DMS79 treated with DMSO at 0.1 percent for 48 hours (cell line): ENCODE measurements around the gene ELANE.

ENCODE experiments used
- DNase-seq: peaks from one replicate; lab custom pipeline; 2025; lab: John Stamatoyannopoulos, UW

ELANE gene

DNA sequence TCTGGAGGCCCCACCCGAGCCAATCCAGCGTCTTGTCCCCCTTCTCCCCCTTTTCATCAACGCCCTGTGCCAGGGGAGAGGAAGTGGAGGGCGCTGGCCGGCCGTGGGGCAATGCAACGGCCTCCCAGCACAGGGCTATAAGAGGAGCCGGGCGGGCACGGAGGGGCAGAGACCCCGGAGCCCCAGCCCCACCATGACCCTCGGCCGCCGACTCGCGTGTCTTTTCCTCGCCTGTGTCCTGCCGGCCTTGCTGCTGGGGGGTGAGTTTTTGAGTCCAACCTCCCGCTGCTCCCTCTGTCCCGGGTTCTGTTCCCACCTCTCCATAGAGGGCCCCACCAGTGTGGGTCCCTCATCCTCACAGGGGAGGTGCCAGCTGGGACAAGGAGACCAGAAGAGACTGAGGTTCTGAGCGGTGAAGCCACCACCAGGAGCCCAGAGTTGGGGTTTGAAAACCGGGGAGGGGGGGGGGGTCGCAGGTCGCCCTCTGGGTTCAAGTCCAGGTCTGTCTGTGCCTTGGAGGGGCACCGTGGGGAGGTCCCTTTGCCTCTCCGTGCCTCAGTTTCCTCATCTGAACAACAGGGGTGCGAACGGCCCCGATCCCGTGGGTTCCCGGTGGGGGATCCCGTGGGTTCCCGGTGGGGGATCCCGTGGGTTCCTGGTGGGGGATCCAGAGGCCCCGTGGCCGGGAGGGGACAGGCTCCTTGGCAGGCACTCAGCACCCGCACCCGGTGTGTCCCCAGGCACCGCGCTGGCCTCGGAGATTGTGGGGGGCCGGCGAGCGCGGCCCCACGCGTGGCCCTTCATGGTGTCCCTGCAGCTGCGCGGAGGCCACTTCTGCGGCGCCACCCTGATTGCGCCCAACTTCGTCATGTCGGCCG is at the start of gene ELANE:
TSS of gene ELANE (plus strand) at position 168 of the 878 bp plus-strand sequence. CDS start at position 194, 26 bp downstream.
- DNase-seq: no peak

DNA sequence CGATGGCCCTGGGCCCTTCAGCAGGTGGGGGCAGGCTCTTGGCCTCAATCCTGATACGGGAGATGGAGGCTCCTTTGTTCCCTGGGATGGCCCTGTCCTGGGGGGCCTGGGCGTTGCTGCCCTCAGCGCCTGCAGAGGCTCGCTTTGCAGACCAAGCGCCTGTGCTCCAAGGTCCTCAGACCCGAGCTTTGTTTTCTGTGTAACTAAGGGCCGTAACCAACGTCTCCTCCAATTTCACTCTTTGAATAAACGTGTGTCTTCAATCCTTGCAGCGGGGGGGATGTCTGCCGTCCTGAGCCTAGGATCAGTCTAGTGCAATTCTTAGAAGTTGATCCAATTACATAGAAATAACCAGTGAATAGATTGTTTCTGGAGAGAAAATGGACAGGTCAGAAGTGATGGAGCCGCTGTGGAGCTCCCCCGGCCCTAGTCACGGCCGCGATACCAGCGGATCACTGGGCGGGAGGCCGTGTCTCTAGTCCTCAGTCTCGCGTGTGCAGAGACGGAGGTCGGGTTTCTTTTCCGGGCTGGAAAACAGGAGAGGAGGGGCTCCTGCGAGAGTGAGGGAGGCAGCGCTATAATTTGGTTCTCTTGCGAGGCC is 49.5 kb upstream of the ELANE start:
- DNase-seq: no peak

GRCh38 chr19:803099-803561 is 49.0 kb upstream of the ELANE start:
- DNase-seq: no peak

DNA sequence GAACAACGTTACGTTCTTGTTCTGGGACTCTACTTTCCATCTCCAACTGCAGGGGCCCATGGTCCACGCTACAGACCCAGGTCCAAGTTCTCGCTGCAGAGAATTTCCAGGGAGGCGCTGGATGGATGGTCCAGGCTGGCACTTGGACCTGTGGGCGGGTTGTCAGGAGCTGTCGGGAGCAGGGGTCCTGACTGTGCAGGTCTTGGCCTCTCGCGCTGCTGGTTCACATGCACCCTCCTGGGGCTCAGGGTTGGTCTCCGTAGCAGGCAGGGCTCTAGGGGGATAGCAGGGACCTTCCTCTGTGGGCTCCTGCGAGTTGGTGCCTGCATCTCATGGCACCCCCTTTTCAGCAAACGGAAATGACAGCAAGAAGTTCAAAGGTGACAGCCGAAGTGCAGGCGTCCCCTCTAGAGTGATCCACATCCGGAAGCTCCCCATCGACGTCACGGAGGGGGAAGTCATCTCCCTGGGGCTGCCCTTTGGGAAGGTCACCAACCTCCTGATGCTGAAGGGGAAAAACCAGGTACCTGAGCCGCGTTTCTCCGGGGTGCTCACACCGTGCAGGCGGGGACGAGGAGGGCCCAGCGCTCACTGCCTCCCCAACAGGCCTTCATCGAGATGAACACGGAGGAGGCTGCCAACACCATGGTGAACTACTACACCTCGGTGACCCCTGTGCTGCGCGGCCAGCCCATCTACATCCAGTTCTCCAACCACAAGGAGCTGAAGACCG is 48.3 kb upstream of the ELANE start:
- no peak for DNase-seq

DNA sequence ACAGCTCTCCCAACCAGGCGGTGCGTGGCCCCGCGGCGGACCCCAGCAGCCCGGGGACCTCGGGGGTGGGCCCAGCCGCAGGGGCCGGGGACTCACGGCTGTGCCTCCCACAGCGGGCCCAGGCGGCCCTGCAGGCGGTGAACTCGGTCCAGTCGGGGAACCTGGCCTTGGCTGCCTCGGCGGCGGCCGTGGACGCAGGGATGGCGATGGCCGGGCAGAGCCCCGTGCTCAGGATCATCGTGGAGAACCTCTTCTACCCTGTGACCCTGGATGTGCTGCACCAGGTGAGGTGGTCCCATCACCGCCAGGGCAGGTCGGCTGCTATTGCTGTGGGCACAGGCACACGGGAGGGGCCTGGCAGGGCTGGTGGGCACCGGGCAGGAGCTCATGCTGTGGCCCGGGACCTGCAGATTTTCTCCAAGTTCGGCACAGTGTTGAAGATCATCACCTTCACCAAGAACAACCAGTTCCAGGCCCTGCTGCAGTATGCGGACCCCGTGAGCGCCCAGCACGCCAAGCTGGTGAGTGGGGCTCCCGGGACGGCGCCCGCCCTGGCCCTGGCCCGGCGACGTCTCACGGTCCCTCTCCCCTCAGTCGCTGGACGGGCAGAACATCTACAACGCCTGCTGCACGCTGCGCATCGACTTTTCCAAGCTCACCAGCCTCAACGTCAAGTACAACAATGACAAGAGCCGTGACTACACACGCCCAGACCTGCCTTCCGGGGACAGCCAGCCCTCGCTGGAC is 47.5 kb upstream of the ELANE start:
- no peak for DNase-seq

DNA sequence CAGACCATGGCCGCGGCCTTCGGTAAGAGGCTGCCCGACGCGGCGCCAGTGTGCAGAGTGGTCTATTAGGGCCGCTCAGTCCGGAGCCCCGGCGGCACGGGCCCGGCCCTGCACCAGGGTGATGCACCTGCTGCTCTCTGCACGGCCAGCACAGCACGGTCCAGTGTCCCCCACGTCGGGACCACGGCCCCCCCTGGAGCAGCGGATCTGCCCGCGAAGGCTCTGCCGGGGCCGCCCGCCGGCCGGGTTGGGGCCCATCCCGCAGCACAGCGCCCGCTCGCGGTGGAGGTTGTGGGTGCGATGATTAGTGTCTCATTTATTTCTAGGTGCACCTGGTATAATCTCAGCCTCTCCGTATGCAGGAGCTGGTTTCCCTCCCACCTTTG is 46.9 kb upstream of the ELANE start:
- no peak for DNase-seq

DNA sequence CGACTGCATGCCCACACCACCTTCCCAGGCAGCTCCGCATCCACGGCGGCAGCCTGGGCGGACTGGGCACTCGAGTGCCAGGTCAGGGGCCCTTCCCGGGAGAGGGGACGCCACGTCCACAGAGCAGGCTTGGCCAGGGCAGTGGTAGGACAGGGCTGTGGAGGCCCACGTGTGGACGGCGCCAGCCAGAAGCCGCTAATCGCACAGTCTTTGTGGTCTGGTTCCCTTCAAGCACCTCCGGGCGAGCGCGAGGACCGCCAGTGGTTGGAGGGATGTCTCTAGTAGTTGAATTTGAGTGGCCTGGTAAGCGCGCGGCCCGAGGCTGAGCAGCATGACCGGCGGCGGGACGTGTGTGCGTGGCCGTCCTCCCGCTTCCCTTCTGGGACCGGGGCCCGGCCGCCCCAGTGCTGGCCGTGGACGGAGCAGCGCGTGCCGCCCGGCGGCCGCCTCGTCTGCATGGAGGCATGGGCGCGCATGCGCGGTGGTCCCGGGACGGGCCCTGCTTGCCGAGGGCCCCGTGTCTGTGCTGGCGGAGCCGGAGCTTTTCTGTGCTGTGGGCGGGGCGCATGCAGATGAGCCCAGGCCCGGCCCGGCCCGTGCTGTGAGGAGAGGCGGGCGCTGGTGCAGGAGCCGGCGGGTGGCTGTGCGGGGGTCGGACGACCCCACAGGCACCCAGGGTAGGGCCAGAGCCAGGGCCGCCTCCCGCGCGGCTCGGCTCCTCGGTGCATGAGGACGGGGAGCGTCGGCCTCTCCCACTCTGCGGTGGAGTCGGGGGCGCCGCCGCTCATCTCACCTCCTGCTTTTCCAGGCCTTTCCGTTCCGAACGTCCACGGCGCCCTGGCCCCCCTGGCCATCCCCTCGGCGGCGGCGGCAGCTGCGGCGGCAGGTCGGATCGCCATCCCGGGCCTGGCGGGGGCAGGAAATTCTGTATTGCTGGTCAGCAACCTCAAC is 46.2 kb upstream of the ELANE start:
- DNase-seq: no peak

- no peak for DNase-seq
Measured at GRCh38 chr19:806815-807421, 45.2 kb upstream of the ELANE start.

DNA sequence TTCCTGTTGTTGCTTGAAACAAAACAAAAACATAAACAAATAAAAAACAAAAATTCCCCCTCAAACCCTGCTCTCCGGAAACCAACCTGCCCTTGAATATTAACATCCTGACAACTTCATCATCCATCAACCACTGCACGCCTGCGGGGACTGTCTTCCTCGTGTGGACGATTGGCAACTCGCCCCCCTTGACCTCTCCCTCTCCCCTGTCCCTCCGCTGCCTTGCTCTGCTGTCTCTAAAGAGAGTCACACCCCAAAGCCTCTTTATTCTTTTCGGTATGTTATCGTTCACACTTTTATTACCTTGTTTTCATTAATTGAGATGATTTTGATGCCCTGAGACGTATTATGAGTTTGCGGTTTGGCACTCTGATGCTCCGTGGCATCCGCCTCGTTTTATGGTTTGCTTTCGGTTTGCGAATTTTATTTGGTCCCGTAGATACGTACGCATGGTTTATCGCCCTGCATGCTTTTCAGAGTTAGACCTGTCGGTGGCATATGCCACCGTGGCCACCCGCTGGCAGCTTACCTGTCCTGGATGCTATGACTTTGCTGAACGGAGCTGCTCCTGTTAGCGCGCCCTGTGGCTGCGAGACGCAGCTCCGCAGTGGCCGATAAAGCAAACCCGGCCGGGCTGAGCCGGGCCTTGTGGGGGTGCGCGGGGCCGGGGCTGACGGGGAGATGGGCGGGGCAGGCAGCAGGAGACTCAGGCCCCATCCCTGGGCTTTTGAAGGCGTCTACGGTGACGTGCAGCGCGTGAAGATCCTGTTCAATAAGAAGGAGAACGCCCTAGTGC is 44.3 kb upstream of the ELANE start:
- DNase-seq: no peak

DNA sequence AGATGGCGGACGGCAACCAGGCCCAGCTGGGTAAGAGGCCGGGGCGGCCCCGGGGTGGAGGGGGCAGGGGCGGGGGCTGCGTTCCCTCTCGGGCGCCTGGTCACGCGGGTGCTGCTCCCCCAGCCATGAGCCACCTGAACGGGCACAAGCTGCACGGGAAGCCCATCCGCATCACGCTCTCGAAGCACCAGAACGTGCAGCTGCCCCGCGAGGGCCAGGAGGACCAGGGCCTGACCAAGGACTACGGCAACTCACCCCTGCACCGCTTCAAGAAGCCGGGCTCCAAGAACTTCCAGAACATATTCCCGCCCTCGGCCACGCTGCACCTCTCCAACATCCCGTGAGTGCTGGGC is 43.7 kb upstream of the ELANE start:
- no peak for DNase-seq

DNA sequence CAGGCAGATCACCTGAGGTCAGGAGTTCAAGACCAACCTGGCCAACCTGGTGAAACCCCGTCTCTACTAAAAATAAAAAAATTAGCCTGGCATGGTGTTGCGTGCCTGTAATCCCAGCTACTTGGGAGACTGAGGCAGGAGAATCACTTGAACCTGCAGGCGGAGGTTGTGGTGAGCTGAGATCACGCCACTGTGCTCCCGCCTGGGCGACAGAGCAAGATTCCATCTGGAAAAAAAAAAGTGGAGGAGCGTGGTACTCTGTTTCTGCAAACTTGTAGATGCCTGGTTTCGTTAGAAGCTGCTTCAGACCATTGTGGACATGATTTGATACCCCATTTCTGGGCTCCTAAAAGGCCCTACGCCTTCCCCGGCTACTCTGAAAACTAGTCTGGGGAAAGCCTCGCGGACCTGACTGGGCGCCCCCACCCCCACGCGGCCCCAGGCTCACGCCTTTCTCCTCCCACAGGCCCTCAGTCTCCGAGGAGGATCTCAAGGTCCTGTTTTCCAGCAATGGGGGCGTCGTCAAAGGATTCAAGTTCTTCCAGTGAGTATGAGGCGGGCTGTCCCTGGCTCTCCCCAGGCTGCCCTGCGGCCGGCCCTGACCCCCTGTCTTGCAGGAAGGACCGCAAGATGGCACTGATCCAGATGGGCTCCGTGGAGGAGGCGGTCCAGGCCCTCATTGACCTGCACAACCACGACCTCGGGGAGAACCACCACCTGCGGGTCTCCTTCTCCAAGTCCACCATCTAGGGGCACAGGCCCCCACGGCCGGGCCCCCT is 41.8 kb upstream of the ELANE start:
- no peak for DNase-seq

GRCh38 chr19:810883-811489 is 41.1 kb upstream of the ELANE start:
- DNase-seq: no peak

GRCh38 chr19:811506-812048 is 40.5 kb upstream of the ELANE start:
- no peak for DNase-seq

DNA sequence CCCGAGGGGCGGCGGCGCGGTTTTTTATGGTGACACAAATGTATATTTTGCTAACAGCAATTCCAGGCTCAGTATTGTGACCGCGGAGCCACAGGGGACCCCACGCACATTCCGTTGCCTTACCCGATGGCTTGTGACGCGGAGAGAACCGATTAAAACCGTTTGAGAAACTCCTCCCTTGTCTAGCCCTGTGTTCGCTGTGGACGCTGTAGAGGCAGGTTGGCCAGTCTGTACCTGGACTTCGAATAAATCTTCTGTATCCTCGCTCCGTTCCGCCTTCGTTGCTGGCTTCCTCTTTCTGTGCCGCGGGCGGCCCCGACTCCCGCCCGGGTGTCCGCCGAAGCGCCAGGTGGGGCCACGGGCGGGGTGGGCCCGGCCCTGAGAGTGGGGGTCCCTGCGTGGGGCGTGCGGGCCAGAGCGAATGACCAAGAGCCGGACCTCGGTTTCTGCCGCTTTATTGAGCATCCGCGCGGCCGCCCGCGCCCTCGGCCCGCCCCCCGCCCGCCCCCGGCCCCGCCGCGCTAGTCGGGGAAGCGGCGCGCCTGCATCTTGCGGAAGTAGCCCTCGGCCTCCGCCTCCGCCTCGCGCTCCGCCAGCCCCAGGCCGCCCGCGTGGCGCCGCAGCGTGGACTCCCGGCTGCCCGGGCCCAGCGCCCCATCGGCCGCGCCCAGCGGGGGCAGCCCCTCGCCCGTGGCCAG is 39.9 kb upstream of the ELANE start:
- no peak for DNase-seq

GRCh38 chr19:812747-813218 is 39.3 kb upstream of the ELANE start:
- no peak for DNase-seq

- DNase-seq: no peak
Measured at GRCh38 chr19:813219-814151, 38.6 kb upstream of the ELANE start.
